GM23338 (cell line): Measurements from ENCODE around the gene TGFBR3. TPM values are rescaled to one million over a fixed set of nuclear protein-coding genes. Genes with fewer than 3 reads are reported as not detected.

ENCODE experiments used
- ATAC-seq: fragments of 200-7000 bp; cut with Tn5 transposase; 3 replicates; pipeline ENCODE4 v1.9.1; 2020
- DNase-seq: peaks from one replicate; pipeline ENCODE4 v3.0.0-alpha.2; 2015; ENCODE audit warnings: low spot score
- H2AFZ ChIP-seq: fragments of 200-600 bp; sonication (generic); 2 replicates; pipeline ENCODE4 v1.8.0; 2016; ENCODE audit warnings: antibody characterized with exemption, mild to moderate bottlenecking, moderate library complexity
- H3F3A ChIP-seq: fragments of 200-600 bp; sonication (generic); replicated peaks from 2 replicates; pipeline ENCODE4 v1.8.0; 2017; ENCODE audit warnings: antibody characterized with exemption, mixed run types, low read depth
- H3K27ac ChIP-seq: fragments of 200-600 bp; sonication (generic); 2 replicates; pipeline ENCODE4 v1.6.1; 2016; ENCODE audit warnings: low read depth
- H3K27me3 ChIP-seq: fragments of 200-600 bp; sonication (generic); 2 replicates; pipeline ENCODE4 v1.8.0; 2016; ENCODE audit warnings: mild to moderate bottlenecking, mixed run types, moderate library complexity; ENCODE audit not compliant: insufficient read depth
- H3K36me3 ChIP-seq: fragments of 200-600 bp; sonication (generic); 2 replicates; pipeline ENCODE4 v1.8.0; 2016; ENCODE audit warnings: mild to moderate bottlenecking; ENCODE audit not compliant: insufficient read depth
- H3K4me1 ChIP-seq: fragments of 200-600 bp; sonication (generic); 2 replicates; pipeline ENCODE4 v1.8.0; 2016; ENCODE audit warnings: mild to moderate bottlenecking, moderate library complexity; ENCODE audit not compliant: insufficient read depth
- H3K4me2 ChIP-seq: fragments of 200-600 bp; sonication (generic); 2 replicates; pipeline ENCODE4 v1.7.1; 2017; ENCODE audit warnings: mixed run types
- H3K4me3 ChIP-seq: fragments of 200-600 bp; sonication (generic); 2 replicates; pipeline ENCODE4 v1.6.1; 2016; ENCODE audit warnings: mixed run types
- H3K79me2 ChIP-seq: fragments of 200-600 bp; sonication (generic); replicated peaks from 2 replicates; pipeline ENCODE4 v1.8.0; 2017; ENCODE audit warnings: mild to moderate bottlenecking; ENCODE audit not compliant: insufficient read depth
- H3K9me2 ChIP-seq: fragments of 200-600 bp; sonication (generic); 2 replicates; pipeline ENCODE4 v1.8.0; 2017; ENCODE audit not compliant: insufficient read depth
- H4K20me1 ChIP-seq: fragments of 200-600 bp; sonication (generic); replicated peaks from 2 replicates; pipeline ENCODE4 v1.8.0; 2017; ENCODE audit warnings: mild to moderate bottlenecking; ENCODE audit not compliant: insufficient read depth
- H3K27ac Mint-ChIP-seq: 2 replicates; pipeline ENCODE4 v1.8.0; 2020; ENCODE audit warnings: inconsistent platforms, mild to moderate bottlenecking, moderate library complexity, mixed read lengths
- H3K27me3 Mint-ChIP-seq: 3 replicates; pipeline ENCODE4 v1.8.0; 2022; ENCODE audit warnings: low read depth, mild to moderate bottlenecking, moderate library complexity, mixed read lengths, inconsistent platforms; ENCODE audit not compliant: insufficient read depth, poor library complexity
- H3K36me3 Mint-ChIP-seq: 3 replicates; pipeline ENCODE4 v1.8.0; 2021; ENCODE audit warnings: low read depth, mild to moderate bottlenecking, inconsistent platforms, moderate library complexity, mixed read lengths
- H3K4me1 Mint-ChIP-seq: 3 replicates; pipeline ENCODE4 v1.8.0; 2020; ENCODE audit warnings: mild to moderate bottlenecking, inconsistent platforms, mixed read lengths
- H3K4me3 Mint-ChIP-seq: 3 replicates; pipeline ENCODE4 v1.8.0; 2021; ENCODE audit warnings: moderate library complexity, mild to moderate bottlenecking, inconsistent platforms, mixed read lengths
- H3K9me3 Mint-ChIP-seq: 3 replicates; pipeline ENCODE4 v1.8.0; 2020; ENCODE audit warnings: moderate library complexity, mild to moderate bottlenecking, inconsistent platforms, mixed read lengths
- CREB1 ChIP-seq: fragments of 250-450 bp; sonication (Bioruptor Pico); IDR thresholded peaks from 2 replicates; pipeline ENCODE4 v1.5.0; 2020; ENCODE audit warnings: low read depth, mild to moderate bottlenecking, moderate library complexity
- EZH2 ChIP-seq: fragments of 200-600 bp; sonication (generic); IDR thresholded peaks from one replicate; pipeline ENCODE4 v1.8.0; 2017; ENCODE audit warnings: antibody characterized with exemption, mild to moderate bottlenecking, low read depth; ENCODE audit not compliant: unreplicated experiment
- EZH2phosphoT487 ChIP-seq: fragments of 200-600 bp; sonication (generic); IDR thresholded peaks from one replicate; pipeline ENCODE4 v1.8.1; 2018; ENCODE audit warnings: antibody characterized with exemption; ENCODE audit not compliant: unreplicated experiment
- JUNB ChIP-seq: IDR thresholded peaks from one replicate; pipeline ENCODE4 v1.6.1; 2016; ENCODE audit warnings: antibody characterized with exemption; ENCODE audit not compliant: unreplicated experiment
- NANOG ChIP-seq: IDR thresholded peaks from 2 replicates; pipeline ENCODE4 v1.6.1; 2016; ENCODE audit warnings: antibody characterized with exemption, borderline replicate concordance
- POLR2AphosphoS5 ChIP-seq: IDR thresholded peaks from 2 replicates; pipeline ENCODE4 v1.6.1; 2016; ENCODE audit warnings: antibody characterized with exemption, low read depth
- STAT1 ChIP-seq: IDR thresholded peaks from one replicate; pipeline ENCODE4 v1.6.1; 2016; ENCODE audit warnings: antibody characterized with exemption; ENCODE audit not compliant: unreplicated experiment
- ZNF114 ChIP-seq: fragments of 250-450 bp; sonication (Bioruptor Pico); IDR thresholded peaks from 2 replicates; pipeline ENCODE4 v1.5.0; 2020; ENCODE audit warnings: mild to moderate bottlenecking, moderate library complexity
- ZNF331 ChIP-seq: fragments of 250-450 bp; sonication (Bioruptor Pico); IDR thresholded peaks from 2 replicates; pipeline ENCODE4 v1.5.0; 2020; ENCODE audit warnings: low read depth, mild to moderate bottlenecking, moderate library complexity
- polyA plus RNA-seq: library from polyadenylated mRNA; unstranded; fragments of >200 nt; fragmentation: Nextera tagmentation; extraction: Ambion mirVana; gene quantifications from 2 replicates; pipeline ENCODE4 v1.2.1, GENCODE V29; 2016
- total RNA-seq: library from RNA; depleted of rRNA; stranded (reverse); fragments of >200 nt; shearing (Covaris generic); gene quantifications from 2 replicates; pipeline ENCODE4 v1.2.3, GENCODE V29; 2014
- TF ChIP-seq, protein P1 (sequence below): IDR thresholded peaks from one replicate; pipeline ENCODE4 v1.6.1; 2018; ENCODE audit warnings: antibody characterized with exemption; ENCODE audit not compliant: unreplicated experiment
- TF ChIP-seq, protein P2 (sequence below): fragments of 250-450 bp; sonication (Bioruptor Pico); IDR thresholded peaks from 2 replicates; pipeline ENCODE4 v1.5.0; 2020; ENCODE audit warnings: mild to moderate bottlenecking, moderate library complexity
- TF ChIP-seq, protein P3 (sequence below): IDR thresholded peaks from 2 replicates; pipeline ENCODE4 v1.6.1; 2016; ENCODE audit warnings: antibody characterized with exemption
- TF ChIP-seq, protein P4 (sequence below), 2 experiments: fragments of 200-600 bp in 1 of 2; sonication (generic) in 1 of 2; conservative IDR thresholded peaks; 2 replicates each; pipeline versions ENCODE4 v1.5.1 to v1.6.1; 2016 to 2017; ENCODE audit warnings: antibody characterized with exemption in 2 of 2, low read depth in 2 of 2, mild to moderate bottlenecking in 2 of 2, moderate library complexity in 1 of 2

TGFBR3 gene
- total and polyA plus RNA-seq, 2 experiments from 2014 or later: 1.7 to 2.9 TPM

DNA sequence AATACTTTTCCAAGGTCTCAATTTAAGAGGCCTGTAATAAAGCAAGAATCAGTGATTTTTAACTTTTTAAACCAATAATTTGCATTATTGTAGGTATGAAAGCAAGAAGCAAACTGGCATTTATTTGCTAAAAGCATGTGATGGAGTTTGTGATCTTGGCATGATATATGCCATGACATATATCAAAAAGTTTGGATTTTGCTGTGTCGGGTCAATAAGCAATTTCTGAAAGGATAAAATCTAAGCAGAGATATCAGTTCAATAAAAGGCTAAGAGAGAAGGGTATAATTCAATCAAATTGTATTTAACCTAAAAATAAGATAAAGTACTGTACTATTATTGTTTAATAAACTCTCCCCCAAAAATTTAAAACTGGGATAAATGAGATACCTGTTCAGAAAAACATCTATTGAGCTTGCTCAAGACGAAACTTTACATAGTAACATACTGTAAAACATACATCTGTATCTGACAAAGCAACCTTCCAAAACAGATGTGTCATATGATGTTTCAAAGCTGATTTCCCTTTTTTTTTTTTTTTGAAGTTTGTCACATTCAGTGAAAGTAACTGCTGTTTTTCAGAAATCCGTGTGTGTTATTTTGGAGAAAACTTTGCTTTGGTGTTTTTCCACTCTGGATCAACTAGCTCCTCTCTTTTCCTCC lies 74.5 kb downstream of the TGFBR3 start:
- Histone ChIP-seq H3K79me2 (no peaks in the 10 kb centered on the region), H4K20me1 (no peaks in the 10 kb centered on the region), H3K27me3 (no peaks in the 10 kb centered on the region), H3K27ac (no peak overlapping the region), H2AFZ (no peak overlapping the region), H3K4me3 (no peak overlapping the region), H3K4me1 (0 out of 2 replicates have a peak, but pooled peaks cover 3% of the 10 kb centered on the region), H3K9me2 (peaks cover 4% of the 10 kb centered on the region; the same call in 1 of the 2 replicates), H3K36me3 (no peaks in the 10 kb centered on the region), H3F3A (no peaks in the 10 kb centered on the region), H3K4me2 (no peak overlapping the region)
- TF ChIP-seq, protein P1, sequence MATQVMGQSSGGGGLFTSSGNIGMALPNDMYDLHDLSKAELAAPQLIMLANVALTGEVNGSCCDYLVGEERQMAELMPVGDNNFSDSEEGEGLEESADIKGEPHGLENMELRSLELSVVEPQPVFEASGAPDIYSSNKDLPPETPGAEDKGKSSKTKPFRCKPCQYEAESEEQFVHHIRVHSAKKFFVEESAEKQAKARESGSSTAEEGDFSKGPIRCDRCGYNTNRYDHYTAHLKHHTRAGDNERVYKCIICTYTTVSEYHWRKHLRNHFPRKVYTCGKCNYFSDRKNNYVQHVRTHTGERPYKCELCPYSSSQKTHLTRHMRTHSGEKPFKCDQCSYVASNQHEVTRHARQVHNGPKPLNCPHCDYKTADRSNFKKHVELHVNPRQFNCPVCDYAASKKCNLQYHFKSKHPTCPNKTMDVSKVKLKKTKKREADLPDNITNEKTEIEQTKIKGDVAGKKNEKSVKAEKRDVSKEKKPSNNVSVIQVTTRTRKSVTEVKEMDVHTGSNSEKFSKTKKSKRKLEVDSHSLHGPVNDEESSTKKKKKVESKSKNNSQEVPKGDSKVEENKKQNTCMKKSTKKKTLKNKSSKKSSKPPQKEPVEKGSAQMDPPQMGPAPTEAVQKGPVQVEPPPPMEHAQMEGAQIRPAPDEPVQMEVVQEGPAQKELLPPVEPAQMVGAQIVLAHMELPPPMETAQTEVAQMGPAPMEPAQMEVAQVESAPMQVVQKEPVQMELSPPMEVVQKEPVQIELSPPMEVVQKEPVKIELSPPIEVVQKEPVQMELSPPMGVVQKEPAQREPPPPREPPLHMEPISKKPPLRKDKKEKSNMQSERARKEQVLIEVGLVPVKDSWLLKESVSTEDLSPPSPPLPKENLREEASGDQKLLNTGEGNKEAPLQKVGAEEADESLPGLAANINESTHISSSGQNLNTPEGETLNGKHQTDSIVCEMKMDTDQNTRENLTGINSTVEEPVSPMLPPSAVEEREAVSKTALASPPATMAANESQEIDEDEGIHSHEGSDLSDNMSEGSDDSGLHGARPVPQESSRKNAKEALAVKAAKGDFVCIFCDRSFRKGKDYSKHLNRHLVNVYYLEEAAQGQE: no peak
- TF ChIP-seq POLR2AphosphoS5 (no peak), NANOG (no peak), STAT1 (no peak), EZH2phosphoT487 (no peak), ZNF114 (CRISPR knock-in tag) (no peak), CREB1 (CRISPR knock-in tag) (no peak), EZH2 (no peak), JUNB (no peak), ZNF331 (no peak)
- TF ChIP-seq, protein P2, sequence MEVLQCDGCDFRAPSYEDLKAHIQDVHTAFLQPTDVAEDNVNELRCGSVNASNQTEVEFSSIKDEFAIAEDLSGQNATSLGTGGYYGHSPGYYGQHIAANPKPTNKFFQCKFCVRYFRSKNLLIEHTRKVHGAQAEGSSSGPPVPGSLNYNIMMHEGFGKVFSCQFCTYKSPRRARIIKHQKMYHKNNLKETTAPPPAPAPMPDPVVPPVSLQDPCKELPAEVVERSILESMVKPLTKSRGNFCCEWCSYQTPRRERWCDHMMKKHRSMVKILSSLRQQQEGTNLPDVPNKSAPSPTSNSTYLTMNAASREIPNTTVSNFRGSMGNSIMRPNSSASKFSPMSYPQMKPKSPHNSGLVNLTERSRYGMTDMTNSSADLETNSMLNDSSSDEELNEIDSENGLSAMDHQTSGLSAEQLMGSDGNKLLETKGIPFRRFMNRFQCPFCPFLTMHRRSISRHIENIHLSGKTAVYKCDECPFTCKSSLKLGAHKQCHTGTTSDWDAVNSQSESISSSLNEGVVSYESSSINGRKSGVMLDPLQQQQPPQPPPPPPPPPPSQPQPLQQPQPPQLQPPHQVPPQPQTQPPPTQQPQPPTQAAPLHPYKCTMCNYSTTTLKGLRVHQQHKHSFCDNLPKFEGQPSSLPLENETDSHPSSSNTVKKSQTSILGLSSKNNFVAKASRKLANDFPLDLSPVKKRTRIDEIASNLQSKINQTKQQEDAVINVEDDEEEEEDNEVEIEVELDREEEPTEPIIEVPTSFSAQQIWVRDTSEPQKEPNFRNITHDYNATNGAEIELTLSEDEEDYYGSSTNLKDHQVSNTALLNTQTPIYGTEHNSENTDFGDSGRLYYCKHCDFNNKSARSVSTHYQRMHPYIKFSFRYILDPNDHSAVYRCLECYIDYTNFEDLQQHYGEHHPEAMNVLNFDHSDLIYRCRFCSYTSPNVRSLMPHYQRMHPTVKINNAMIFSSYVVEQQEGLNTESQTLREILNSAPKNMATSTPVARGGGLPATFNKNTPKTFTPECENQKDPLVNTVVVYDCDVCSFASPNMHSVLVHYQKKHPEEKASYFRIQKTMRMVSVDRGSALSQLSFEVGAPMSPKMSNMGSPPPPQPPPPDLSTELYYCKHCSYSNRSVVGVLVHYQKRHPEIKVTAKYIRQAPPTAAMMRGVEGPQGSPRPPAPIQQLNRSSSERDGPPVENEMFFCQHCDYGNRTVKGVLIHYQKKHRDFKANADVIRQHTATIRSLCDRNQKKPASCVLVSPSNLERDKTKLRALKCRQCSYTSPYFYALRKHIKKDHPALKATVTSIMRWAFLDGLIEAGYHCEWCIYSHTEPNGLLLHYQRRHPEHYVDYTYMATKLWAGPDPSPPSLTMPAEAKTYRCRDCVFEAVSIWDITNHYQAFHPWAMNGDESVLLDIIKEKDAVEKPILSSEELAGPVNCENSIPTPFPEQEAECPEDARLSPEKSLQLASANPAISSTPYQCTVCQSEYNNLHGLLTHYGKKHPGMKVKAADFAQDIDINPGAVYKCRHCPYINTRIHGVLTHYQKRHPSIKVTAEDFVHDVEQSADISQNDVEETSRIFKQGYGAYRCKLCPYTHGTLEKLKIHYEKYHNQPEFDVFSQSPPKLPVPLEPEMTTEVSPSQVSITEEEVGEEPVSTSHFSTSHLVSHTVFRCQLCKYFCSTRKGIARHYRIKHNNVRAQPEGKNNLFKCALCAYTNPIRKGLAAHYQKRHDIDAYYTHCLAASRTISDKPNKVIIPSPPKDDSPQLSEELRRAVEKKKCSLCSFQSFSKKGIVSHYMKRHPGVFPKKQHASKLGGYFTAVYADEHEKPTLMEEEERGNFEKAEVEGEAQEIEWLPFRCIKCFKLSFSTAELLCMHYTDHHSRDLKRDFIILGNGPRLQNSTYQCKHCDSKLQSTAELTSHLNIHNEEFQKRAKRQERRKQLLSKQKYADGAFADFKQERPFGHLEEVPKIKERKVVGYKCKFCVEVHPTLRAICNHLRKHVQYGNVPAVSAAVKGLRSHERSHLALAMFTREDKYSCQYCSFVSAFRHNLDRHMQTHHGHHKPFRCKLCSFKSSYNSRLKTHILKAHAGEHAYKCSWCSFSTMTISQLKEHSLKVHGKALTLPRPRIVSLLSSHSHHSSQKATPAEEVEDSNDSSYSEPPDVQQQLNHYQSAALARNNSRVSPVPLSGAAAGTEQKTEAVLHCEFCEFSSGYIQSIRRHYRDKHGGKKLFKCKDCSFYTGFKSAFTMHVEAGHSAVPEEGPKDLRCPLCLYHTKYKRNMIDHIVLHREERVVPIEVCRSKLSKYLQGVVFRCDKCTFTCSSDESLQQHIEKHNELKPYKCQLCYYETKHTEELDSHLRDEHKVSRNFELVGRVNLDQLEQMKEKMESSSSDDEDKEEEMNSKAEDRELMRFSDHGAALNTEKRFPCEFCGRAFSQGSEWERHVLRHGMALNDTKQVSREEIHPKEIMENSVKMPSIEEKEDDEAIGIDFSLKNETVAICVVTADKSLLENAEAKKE: no peak
- TF ChIP-seq, protein P3, sequence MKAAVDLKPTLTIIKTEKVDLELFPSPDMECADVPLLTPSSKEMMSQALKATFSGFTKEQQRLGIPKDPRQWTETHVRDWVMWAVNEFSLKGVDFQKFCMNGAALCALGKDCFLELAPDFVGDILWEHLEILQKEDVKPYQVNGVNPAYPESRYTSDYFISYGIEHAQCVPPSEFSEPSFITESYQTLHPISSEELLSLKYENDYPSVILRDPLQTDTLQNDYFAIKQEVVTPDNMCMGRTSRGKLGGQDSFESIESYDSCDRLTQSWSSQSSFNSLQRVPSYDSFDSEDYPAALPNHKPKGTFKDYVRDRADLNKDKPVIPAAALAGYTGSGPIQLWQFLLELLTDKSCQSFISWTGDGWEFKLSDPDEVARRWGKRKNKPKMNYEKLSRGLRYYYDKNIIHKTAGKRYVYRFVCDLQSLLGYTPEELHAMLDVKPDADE: no peak
- TF ChIP-seq, protein P4, sequence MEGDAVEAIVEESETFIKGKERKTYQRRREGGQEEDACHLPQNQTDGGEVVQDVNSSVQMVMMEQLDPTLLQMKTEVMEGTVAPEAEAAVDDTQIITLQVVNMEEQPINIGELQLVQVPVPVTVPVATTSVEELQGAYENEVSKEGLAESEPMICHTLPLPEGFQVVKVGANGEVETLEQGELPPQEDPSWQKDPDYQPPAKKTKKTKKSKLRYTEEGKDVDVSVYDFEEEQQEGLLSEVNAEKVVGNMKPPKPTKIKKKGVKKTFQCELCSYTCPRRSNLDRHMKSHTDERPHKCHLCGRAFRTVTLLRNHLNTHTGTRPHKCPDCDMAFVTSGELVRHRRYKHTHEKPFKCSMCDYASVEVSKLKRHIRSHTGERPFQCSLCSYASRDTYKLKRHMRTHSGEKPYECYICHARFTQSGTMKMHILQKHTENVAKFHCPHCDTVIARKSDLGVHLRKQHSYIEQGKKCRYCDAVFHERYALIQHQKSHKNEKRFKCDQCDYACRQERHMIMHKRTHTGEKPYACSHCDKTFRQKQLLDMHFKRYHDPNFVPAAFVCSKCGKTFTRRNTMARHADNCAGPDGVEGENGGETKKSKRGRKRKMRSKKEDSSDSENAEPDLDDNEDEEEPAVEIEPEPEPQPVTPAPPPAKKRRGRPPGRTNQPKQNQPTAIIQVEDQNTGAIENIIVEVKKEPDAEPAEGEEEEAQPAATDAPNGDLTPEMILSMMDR (conservative IDR thresholded peaks at IDR 0.05; ENCODE audit: low read depth in 2 of 2): no peak
- Mint-ChIP-seq H3K4me1 (peaks cover 15% of the 10 kb centered on the region), H3K36me3 (no peaks in the 10 kb centered on the region), H3K9me3 (no peaks in the 10 kb centered on the region), H3K4me3 (no peak overlapping the region), H3K27me3 (no peaks in the 10 kb centered on the region), H3K27ac (0 out of 2 replicates have a peak overlapping the region, but pooled peaks have one; percentile 3)
- DNase-seq (no peak), ATAC-seq (no peak)
